ENCODE data around the gene KRT34. TPM values are rescaled to one million over a fixed set of nuclear protein-coding genes. Genes with fewer than 3 reads are reported as not detected.
"Not testable (repeated sequence)": the region's sequence is repeated elsewhere in the genome, so short reads cannot be mapped to it uniquely, and the experiment has no call there.

The KRT34 gene
- total and polyA plus RNA-seq, 7 donors: not detected

- 78 to 85% methylated on average over 4 of the region's 4 CpGs for whole genome bisulfite sequencing, 2 donors
- Histone ChIP-seq H3K9me3 (peaks cover 0 to 6% (median 2%) of the 10 kb centered on the region in 4 donors), H3K27me3 (no peaks in the 10 kb centered on the region), H3K4me1 (no peaks in the 10 kb centered on the region), H3K36me3 (no peaks in the 10 kb centered on the region), H3K4me3 (no peak overlapping the region), H3K27ac (no peak overlapping the region)
- DNase-seq: no peak
- TF ChIP-seq POLR2A (IDR thresholded peaks at IDR 0.05) (no peak), EP300 (IDR thresholded peaks at IDR 0.05) (no peak), POLR2AphosphoS5 (IDR thresholded peaks at IDR 0.05) (no peak), CTCF (IDR thresholded peaks at IDR 0.05) (no peak)
- intact Hi-C loops (cut with DNase I): no loop called here
Observed at GRCh38 chr17:41387670-41388069, 5.6 kb upstream of the KRT34 start.

- Histone ChIP-seq H3K27ac (no peak overlapping the region), H3K27me3 (no peaks in the 10 kb centered on the region), H3K4me3 (no peak overlapping the region), H3K9me3 (peaks cover 0 to 6% (median 2%) of the 10 kb centered on the region in 4 donors), H3K36me3 (no peaks in the 10 kb centered on the region), H3K4me1 (no peaks in the 10 kb centered on the region)
- TF ChIP-seq POLR2AphosphoS5 (IDR thresholded peaks at IDR 0.05) (no peak), CTCF (IDR thresholded peaks at IDR 0.05) (no peak), EP300 (IDR thresholded peaks at IDR 0.05) (no peak), POLR2A (IDR thresholded peaks at IDR 0.05) (no peak)
- intact Hi-C loops (cut with DNase I): no loop called here
- 94 to 100% methylated on average over 1 of the region's 1 CpG for WGBS, 2 donors
- DNase-seq: no peak
Observed at GRCh38 chr17:41386227-41386626, 4.1 kb upstream of the KRT34 start.

GRCh38 chr17:41383690-41384089 is 1.6 kb upstream of the KRT34 start:
- Histone ChIP-seq H3K4me1 (no peaks in the 10 kb centered on the region), H3K9me3 (peaks cover 0 to 6% (median 2%) of the 10 kb centered on the region in 4 donors), H3K36me3 (no peaks in the 10 kb centered on the region), H3K4me3 (no peak overlapping the region), H3K27ac (no peak overlapping the region), H3K27me3 (no peaks in the 10 kb centered on the region)
- intact Hi-C loops (cut with DNase I): no loop called here
- no peak for DNase-seq
- TF ChIP-seq POLR2AphosphoS5 (IDR thresholded peaks at IDR 0.05): no peak
- TF ChIP-seq POLR2A (IDR thresholded peaks at IDR 0.05): no peak
- TF ChIP-seq EP300 (IDR thresholded peaks at IDR 0.05): no peak
- TF ChIP-seq CTCF (IDR thresholded peaks at IDR 0.05): no peak
- WGBS, 2 donors: 91 to 95% methylated on average over 1 of the region's 1 CpG

- Histone ChIP-seq H3K36me3 (no peaks in the 10 kb centered on the region), H3K9me3 (peaks cover 0 to 6% (median 2%) of the 10 kb centered on the region in 4 donors), H3K4me3 (no peak overlapping the region), H3K27ac (no peak overlapping the region), H3K4me1 (no peaks in the 10 kb centered on the region), H3K27me3 (no peaks in the 10 kb centered on the region)
- 94 to 100% methylated on average over 1 of the region's 1 CpG for WGBS, 2 donors
- intact Hi-C loops (cut with DNase I): no loop called here
- DNase-seq: no peak
- TF ChIP-seq POLR2A (IDR thresholded peaks at IDR 0.05) (no peak), POLR2AphosphoS5 (IDR thresholded peaks at IDR 0.05) (no peak), CTCF (IDR thresholded peaks at IDR 0.05) (no peak), EP300 (IDR thresholded peaks at IDR 0.05) (no peak)
Observed at GRCh38 chr17:41382394-41382793, 288 bp upstream of the KRT34 start.

- DNase-seq; H3K4me1 ChIP-seq; H3K4me3 ChIP-seq; H3K9me3 ChIP-seq; H3K27ac ChIP-seq; H3K36me3 ChIP-seq; H3K27me3 ChIP-seq; intact Hi-C loops (cut with DNase I): not testable (repeated sequence)
- WGBS, 2 donors: 84 to 89% methylated on average over 7 of the region's 7 CpGs
Observed at GRCh38 chr17:41380091-41380490, 2.0 kb downstream of the KRT34 start.
